HepG2 (cell line): ENCODE results near the gene IPMK. TPM values are rescaled to one million over a fixed set of nuclear protein-coding genes. Genes with fewer than 3 reads are reported as not detected.

Source experiments
- HNRNPL ChIP-seq: fragments of 200-400 bp; formaldehyde crosslinking; IDR thresholded peaks from 2 replicates; pipeline ENCODE4 v1.6.1; 2017; ENCODE audit warnings: mild to moderate bottlenecking, low read depth, low read length
- KLF12 ChIP-seq: sonication (generic); formaldehyde crosslinking; IDR thresholded peaks from 2 replicates; pipeline ENCODE4 v1.4.0; 2020; ENCODE audit warnings: missing genetic modification reagents, borderline replicate concordance
- PAF1 ChIP-seq: IDR thresholded peaks from 2 replicates; pipeline ENCODE4 v1.6.1; 2016; ENCODE audit warnings: missing genetic modification reagents, missing compliant biosample characterization
- SP1 ChIP-seq, 2 experiments: fragments of 450-650 bp in 1 of 2; sonication (generic) in 1 of 2; formaldehyde crosslinking in 1 of 2; IDR thresholded peaks; 2 replicates each; pipeline versions ENCODE4 v1.4.0 to v1.6.1; 2016 to 2020; ENCODE audit warnings: missing genetic modification reagents in 1 of 2
- TEAD3 ChIP-seq: optimal IDR thresholded peaks from 2 replicates; pipeline ENCODE3; 2016; ENCODE audit warnings: borderline replicate concordance
- XRCC5 ChIP-seq: fragments of 200-400 bp; formaldehyde crosslinking; optimal IDR thresholded peaks from 2 replicates; pipeline ENCODE3; 2017; ENCODE audit warnings: mild to moderate bottlenecking, low read length
- ZFP82 ChIP-seq: sonication (generic); formaldehyde crosslinking; IDR thresholded peaks from 2 replicates; pipeline ENCODE4 v1.5.1; 2020; ENCODE audit warnings: mild to moderate bottlenecking, missing genetic modification reagents, borderline replicate concordance
- ZNF251 ChIP-seq: sonication (generic); formaldehyde crosslinking; IDR thresholded peaks from 2 replicates; pipeline ENCODE4 v1.9.0; 2021; ENCODE audit warnings: mild to moderate bottlenecking, missing genetic modification reagents
- ZNF256 ChIP-seq: sonication (generic); formaldehyde crosslinking; conservative IDR thresholded peaks from 2 replicates; pipeline ENCODE4 v1.4.0; 2020; ENCODE audit warnings: missing genetic modification reagents
- ZNF768 ChIP-seq: sonication (generic); formaldehyde crosslinking; IDR thresholded peaks from 2 replicates; pipeline ENCODE4 v1.4.0; 2020; ENCODE audit warnings: missing genetic modification reagents
- polyA plus RNA-seq, 8 experiments: library from polyadenylated mRNA; depleted of rRNA in 3 of 8; stranded (reverse) in 7 of 8; unstranded in 1 of 8; fragments of >200 nt; fragmentation: Illumina TruSeq in 4 of 8; extraction: Trizol in 4 of 8; gene quantifications; 2 replicates each; pipeline versions ENCODE4 v1.2.1 to v1.2.3, GENCODE V29; 2011 to 2016; ENCODE audit warnings: low read depth in 4 of 8, missing spikeins in 1 of 8, mixed read lengths in 1 of 8; ENCODE audit not compliant: insufficient read depth in 1 of 8
- total RNA-seq, 5 experiments: library from RNA; depleted of rRNA; stranded (reverse); fragments of >200 nt; fragmentation: Illumina TruSeq; extraction: Trizol; gene quantifications; 2 replicates each; pipeline ENCODE4 v1.2.3, GENCODE V29; 2016; ENCODE audit warnings: low read depth in 1 of 5
- TF ChIP-seq, protein P1 (sequence below): sonication (generic); formaldehyde crosslinking; IDR thresholded peaks from 2 replicates; pipeline ENCODE4 v1.8.0; 2022; ENCODE audit warnings: missing genetic modification reagents, mild to moderate bottlenecking, inconsistent platforms, borderline replicate concordance
- TF ChIP-seq, protein P2 (sequence below): sonication (generic); formaldehyde crosslinking; IDR thresholded peaks from 2 replicates; pipeline ENCODE4 v1.5.0; 2020; ENCODE audit warnings: mild to moderate bottlenecking, missing genetic modification reagents
- TF ChIP-seq, protein P3 (sequence below), 2 experiments: sonication (generic) in 1 of 2; formaldehyde crosslinking in 1 of 2; IDR thresholded peaks; 2 replicates each; pipeline versions ENCODE4 v1.4.0 to v1.6.1; 2016 to 2020; ENCODE audit warnings: borderline replicate concordance in 1 of 2, low read depth in 1 of 2, mild to moderate bottlenecking in 1 of 2, missing genetic modification reagents in 1 of 2
- TF ChIP-seq, protein P4 (sequence below): sonication (generic); formaldehyde crosslinking; IDR thresholded peaks from 2 replicates; pipeline ENCODE4 v1.5.1; 2020; ENCODE audit warnings: missing genetic modification reagents, mild to moderate bottlenecking, borderline replicate concordance

Gene IPMK
- total and polyA plus RNA-seq, 2 of the 13 experiments (the other 11 are each of a cell fraction or from before 2014, with no cell fraction given) = 2.7 to 3.9 TPM

DNA sequence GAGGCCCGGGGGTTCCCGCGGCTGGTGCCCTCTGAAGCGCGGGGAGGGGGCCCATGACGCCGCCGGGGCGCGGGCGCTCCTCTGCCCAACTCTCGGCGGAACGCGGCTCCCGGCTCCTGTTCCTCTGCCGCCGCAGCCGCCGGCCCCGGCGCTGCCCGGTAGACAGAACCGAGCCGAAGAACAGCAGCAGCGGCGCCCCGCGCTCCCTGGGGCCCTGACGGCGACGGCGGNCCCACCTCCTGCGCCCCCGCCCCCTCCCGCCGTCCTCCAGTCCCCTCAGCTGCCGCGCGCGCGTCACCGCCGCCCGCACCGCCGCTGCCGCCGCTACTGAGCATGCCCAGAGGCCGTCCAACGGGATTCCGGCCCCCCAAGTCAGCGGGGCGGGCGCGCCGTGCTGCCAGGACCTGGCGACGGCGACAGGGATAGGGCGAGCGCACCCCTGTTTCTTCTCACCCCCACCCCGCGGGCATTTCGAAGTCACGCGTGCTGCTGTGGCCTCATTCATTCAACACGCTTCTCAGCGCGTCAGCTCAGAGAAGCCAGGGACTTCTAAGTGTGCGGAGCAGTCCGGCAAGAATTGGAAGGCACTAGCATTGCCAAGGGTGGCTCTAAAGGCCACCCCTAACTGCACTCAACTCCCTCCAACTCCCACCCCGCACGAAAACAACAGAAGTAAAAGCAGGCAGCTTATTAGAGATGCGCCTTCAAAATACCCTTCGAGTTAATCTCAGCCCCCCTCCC is at the start of gene IPMK (continued):
- TF ChIP-seq ZFP82 (peak; percentile 48; the same call in 1 of the 2 replicates), SP1 (IDR thresholded peaks at IDR 0.05) (no peak), SP1 (CRISPR knock-in tag; IDR thresholded peaks at IDR 0.05) (peak; percentile 55; the same call in 1 of the 2 replicates), XRCC5 (no peak), ZNF768 (CRISPR knock-in tag) (peak; percentile 20; the same call in 1 of the 2 replicates), TEAD3 (CRISPR knock-in tag) (peak; percentile 47), ZNF251 (CRISPR knock-in tag) (no peak), PAF1 (CRISPR knock-in tag) (no peak), ZNF256 (no peak), KLF12 (CRISPR knock-in tag) (no peak), HNRNPL (0 out of 2 replicates have a peak, but pooled peaks have one; percentile 22)
- TF ChIP-seq, protein P1, sequence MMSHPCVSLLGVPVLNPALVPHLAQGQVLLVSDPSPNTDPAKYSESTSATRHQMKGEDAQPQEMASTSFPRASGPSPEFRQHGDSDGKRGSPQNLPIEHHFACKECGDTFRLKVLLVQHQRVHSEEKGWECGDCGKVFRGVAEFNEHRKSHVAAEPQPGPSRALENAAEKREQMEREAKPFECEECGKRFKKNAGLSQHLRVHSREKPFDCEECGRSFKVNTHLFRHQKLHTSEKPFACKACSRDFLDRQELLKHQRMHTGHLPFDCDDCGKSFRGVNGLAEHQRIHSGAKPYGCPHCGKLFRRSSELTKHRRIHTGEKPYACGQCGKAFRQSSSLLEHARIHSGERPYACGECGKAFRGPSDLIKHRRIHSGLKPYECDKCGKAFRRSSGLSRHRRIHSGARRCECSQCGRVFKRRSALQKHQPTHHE = no peak
- TF ChIP-seq, protein P2, sequence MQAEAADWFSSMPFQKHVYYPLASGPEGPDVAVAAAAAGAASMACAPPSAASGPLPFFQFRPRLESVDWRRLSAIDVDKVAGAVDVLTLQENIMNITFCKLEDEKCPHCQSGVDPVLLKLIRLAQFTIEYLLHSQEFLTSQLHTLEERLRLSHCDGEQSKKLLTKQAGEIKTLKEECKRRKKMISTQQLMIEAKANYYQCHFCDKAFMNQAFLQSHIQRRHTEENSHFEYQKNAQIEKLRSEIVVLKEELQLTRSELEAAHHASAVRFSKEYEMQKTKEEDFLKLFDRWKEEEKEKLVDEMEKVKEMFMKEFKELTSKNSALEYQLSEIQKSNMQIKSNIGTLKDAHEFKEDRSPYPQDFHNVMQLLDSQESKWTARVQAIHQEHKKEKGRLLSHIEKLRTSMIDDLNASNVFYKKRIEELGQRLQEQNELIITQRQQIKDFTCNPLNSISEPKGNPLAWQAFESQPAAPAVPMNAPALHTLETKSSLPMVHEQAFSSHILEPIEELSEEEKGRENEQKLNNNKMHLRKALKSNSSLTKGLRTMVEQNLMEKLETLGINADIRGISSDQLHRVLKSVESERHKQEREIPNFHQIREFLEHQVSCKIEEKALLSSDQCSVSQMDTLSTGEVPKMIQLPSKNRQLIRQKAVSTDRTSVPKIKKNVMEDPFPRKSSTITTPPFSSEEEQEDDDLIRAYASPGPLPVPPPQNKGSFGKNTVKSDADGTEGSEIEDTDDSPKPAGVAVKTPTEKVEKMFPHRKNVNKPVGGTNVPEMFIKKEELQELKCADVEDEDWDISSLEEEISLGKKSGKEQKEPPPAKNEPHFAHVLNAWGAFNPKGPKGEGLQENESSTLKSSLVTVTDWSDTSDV (CRISPR knock-in tag) = peak; percentile 12; the same call in 1 of the 2 replicates
- TF ChIP-seq, protein P3, sequence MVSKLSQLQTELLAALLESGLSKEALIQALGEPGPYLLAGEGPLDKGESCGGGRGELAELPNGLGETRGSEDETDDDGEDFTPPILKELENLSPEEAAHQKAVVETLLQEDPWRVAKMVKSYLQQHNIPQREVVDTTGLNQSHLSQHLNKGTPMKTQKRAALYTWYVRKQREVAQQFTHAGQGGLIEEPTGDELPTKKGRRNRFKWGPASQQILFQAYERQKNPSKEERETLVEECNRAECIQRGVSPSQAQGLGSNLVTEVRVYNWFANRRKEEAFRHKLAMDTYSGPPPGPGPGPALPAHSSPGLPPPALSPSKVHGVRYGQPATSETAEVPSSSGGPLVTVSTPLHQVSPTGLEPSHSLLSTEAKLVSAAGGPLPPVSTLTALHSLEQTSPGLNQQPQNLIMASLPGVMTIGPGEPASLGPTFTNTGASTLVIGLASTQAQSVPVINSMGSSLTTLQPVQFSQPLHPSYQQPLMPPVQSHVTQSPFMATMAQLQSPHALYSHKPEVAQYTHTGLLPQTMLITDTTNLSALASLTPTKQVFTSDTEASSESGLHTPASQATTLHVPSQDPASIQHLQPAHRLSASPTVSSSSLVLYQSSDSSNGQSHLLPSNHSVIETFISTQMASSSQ (IDR thresholded peaks at IDR 0.05; ENCODE audit: low read depth) = no peak
- TF ChIP-seq, protein P3 (CRISPR knock-in tag; IDR thresholded peaks at IDR 0.05; ENCODE audit: borderline replicate concordance) = 0 out of 2 replicates have a peak, but pooled peaks have one; percentile 8
- TF ChIP-seq, protein P4, sequence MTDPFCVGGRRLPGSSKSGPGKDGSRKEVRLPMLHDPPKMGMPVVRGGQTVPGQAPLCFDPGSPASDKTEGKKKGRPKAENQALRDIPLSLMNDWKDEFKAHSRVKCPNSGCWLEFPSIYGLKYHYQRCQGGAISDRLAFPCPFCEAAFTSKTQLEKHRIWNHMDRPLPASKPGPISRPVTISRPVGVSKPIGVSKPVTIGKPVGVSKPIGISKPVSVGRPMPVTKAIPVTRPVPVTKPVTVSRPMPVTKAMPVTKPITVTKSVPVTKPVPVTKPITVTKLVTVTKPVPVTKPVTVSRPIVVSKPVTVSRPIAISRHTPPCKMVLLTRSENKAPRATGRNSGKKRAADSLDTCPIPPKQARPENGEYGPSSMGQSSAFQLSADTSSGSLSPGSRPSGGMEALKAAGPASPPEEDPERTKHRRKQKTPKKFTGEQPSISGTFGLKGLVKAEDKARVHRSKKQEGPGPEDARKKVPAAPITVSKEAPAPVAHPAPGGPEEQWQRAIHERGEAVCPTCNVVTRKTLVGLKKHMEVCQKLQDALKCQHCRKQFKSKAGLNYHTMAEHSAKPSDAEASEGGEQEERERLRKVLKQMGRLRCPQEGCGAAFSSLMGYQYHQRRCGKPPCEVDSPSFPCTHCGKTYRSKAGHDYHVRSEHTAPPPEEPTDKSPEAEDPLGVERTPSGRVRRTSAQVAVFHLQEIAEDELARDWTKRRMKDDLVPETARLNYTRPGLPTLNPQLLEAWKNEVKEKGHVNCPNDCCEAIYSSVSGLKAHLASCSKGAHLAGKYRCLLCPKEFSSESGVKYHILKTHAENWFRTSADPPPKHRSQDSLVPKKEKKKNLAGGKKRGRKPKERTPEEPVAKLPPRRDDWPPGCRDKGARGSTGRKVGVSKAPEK = 0 out of 2 replicates have a peak, but pooled peaks have one; percentile 85
